NCI-H187 treated with DMSO at 0.1 percent for 48 hours (cell line): ENCODE data around the gene SLC19A1.

Experiments
- DNase-seq: peaks from one replicate; lab custom pipeline; 2025; lab: John Stamatoyannopoulos, UW

Gene SLC19A1

GRCh38 chr21:45542242-45542666, at the start of gene SLC19A1:
Gene SLC19A1 (minus strand): TSS chr21:45542440. CDS start chr21:45537959, 4,481 bp downstream.
- DNase-seq: no peak

GRCh38 chr21:45591619-45592207, 49.5 kb upstream of the SLC19A1 start:
- DNase-seq: no peak

- DNase-seq: no peak
These were observed 48.7 kb upstream of the SLC19A1 start for GRCh38 chr21:45590726-45591618.

- DNase-seq: no peak
These were observed 48.0 kb upstream of the SLC19A1 start for GRCh38 chr21:45590246-45590725.

- DNase-seq: no peak
These were observed 47.5 kb upstream of the SLC19A1 start for GRCh38 chr21:45589686-45590245.

- no peak for DNase-seq
These were observed 46.7 kb upstream of the SLC19A1 start for GRCh38 chr21:45588871-45589491.

- no peak for DNase-seq
These were observed 46.0 kb upstream of the SLC19A1 start for GRCh38 chr21:45588086-45588825.

GRCh38 chr21:45586289-45586858, 44.1 kb upstream of the SLC19A1 start:
- DNase-seq: no peak

- DNase-seq: no peak
These were observed 42.5 kb upstream of the SLC19A1 start for GRCh38 chr21:45584786-45585185.

- DNase-seq: no peak
These were observed 41.7 kb upstream of the SLC19A1 start for GRCh38 chr21:45583831-45584509.

- DNase-seq: no peak
These were observed 39.9 kb upstream of the SLC19A1 start for GRCh38 chr21:45582128-45582527.

- no peak for DNase-seq
These were observed 39.1 kb upstream of the SLC19A1 start for GRCh38 chr21:45581322-45581712.

GRCh38 chr21:45580576-45581321, 38.5 kb upstream of the SLC19A1 start:
- DNase-seq: no peak

- DNase-seq: no peak
These were observed 37.9 kb upstream of the SLC19A1 start for GRCh38 chr21:45580181-45580575.

GRCh38 chr21:45579383-45580180, 37.3 kb upstream of the SLC19A1 start:
- no peak for DNase-seq

GRCh38 chr21:45578811-45579381, 36.7 kb upstream of the SLC19A1 start:
- no peak for DNase-seq

GRCh38 chr21:45578176-45578801, 36.0 kb upstream of the SLC19A1 start:
- no peak for DNase-seq

- no peak for DNase-seq
These were observed 35.5 kb upstream of the SLC19A1 start for GRCh38 chr21:45577801-45578175.
